ENCODE results near the gene SNAPC2.
"Not testable (repeated sequence)": the region's sequence is repeated elsewhere in the genome, so short reads cannot be mapped to it uniquely, and the experiment has no call there.

Gene SNAPC2

DNA sequence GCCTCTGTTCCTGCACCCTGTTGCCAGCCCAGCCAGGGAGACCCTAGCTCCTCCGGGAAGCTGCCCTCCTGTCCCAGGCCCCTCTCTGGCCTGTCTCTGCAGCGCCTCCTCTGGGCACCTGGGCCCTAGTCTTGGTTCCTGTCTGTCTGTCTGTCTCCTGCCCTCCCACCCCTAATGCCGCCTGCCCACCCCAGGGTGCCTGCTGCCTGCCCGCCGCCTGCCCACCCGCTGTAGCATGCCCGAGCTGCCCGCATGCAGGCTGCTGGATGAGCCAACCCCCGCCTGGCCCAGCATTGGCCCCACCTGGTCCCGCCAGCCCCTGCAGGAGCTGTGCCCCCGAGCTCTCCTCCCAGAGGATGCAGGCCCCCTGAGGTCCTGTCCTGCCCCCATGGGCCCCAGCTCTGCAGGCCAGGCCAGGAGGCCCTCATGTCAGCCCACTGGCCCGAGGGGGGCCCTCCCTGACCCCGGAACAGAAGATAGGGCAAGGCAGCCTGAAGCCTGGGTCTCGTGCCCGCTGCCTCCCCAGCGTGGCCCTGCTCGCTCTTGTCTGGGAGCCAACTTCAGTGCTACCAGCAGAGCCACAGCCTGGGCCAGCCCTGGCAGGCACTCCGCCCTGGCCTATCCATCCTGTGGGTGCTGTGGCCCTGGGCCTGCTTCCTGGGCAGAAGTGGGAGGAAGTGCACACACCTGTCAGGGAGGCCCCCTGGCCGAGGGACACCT is 11.2 kb upstream of the SNAPC2 start:
- no peak for DNase-seq (ENCODE audit: low read depth)

DNA sequence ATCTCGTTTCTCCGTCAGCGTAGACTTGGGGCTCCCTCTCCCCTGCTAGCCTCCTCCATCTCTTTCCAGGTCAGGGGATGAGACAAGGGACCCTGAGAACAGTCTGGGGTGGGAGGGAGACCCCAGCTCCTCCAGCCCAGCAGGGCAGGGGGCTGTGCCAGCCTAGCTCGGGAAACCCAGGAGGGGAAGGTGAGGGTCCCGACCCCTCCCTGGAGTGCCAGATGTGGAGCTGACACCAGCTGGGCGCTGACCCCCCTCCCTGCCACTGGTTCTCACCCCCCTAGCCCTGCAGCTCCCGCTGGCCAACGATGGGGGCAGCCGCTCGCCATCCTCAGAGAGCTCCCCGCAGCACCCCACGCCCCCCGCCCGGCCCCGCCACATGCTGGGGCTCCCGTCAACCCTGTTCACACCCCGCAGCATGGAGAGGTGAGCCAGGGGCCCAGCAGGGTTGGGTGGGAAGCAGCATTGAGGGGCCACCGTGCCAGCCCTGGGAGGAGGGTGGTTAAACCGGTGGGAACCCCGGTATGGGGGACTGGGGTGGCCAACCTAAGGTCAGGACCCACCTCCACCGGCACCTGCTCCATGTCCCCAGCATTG is 10.6 kb upstream of the SNAPC2 start:
- no peak for DNase-seq (ENCODE audit: low read depth)

DNA sequence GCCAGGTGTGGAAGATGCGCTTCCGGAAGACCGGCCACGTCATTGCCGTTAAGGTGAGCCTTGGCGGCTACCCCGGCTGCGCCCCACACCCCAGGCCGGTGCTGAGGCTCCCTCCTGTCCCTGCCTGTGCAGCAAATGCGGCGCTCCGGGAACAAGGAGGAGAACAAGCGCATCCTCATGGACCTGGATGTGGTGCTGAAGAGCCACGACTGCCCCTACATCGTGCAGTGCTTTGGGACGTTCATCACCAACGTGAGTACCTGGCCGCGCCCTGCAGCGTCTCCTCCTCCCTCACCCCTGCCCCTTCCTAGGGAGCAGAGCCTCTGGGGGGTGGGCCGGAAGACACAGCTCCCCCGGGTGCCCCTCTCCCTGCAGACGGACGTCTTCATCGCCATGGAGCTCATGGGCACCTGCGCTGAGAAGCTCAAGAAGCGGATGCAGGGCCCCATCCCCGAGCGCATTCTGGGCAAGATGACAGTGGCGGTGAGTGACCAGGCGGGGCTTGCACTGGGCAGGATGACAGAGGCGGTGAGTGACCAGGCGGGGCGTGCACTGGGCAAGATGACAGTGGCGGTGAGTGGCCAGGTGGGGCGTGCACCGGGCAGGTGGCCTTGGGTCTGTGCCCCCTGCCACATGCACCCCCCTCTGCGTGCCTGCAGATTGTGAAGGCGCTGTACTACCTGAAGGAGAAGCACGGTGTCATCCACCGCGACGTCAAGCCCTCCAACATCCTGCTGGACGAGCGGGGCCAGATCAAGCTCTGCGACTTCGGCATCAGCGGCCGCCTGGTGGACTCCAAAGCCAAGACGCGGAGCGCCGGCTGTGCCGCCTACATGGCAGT is 9.6 kb upstream of the SNAPC2 start:
- DNase-seq (ENCODE audit: low read depth), result no peak

DNA sequence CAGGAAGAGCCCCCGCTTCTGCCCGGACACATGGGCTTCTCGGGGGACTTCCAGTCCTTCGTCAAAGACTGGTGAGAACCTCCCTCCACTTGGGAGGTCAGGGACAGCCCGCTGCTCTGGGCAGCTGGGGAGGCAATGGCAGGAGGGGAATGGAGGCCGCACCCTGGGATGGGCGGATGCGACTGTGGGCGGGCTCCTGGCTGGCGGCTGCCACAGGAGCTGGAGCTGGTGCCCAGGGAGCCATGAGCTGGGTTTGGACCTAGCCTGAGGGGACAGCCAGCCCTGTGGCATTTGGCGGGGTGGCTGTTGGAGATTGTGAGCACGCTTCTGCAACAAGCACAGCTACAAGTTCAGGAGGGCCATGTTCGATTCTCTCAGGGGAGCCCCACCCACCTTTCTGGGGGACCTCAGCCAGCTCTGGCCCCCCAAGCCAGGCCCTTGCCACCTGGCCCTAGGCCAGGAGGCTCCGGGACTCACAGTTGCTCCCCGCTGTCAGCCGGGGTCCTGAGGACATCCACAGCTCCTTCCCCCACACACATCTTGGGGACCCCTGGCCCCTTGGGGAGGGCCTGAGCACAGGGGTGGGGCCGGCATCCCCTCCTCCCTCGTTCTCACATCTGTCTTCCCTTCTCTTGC is 8.5 kb upstream of the SNAPC2 start:
- DNase-seq (ENCODE audit: low read depth), result no peak

DNA sequence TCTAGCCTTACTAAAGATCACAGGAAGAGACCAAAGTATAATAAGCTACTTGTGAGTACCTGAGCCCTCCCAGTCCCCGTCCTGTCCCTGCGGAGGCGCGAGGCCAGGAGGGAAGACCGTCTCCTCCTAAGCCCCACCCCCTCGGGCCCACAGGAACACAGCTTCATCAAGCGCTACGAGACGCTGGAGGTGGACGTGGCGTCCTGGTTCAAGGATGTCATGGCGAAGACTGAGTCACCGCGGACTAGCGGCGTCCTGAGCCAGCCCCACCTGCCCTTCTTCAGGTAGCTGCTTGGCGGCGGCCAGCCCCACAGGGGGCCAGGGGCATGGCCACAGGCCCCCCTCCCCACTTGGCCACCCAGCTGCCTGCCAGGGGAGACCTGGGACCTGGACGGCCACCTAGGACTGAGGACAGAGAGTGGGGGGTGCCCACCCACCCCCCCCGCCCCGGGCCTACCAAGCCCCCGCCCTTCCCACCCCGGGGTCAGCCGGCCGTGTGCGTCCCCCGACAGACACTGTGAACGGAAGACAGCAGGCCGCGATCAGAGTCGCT is 7.9 kb upstream of the SNAPC2 start:
- DNase-seq (ENCODE audit: low read depth), result no peak

DNA sequence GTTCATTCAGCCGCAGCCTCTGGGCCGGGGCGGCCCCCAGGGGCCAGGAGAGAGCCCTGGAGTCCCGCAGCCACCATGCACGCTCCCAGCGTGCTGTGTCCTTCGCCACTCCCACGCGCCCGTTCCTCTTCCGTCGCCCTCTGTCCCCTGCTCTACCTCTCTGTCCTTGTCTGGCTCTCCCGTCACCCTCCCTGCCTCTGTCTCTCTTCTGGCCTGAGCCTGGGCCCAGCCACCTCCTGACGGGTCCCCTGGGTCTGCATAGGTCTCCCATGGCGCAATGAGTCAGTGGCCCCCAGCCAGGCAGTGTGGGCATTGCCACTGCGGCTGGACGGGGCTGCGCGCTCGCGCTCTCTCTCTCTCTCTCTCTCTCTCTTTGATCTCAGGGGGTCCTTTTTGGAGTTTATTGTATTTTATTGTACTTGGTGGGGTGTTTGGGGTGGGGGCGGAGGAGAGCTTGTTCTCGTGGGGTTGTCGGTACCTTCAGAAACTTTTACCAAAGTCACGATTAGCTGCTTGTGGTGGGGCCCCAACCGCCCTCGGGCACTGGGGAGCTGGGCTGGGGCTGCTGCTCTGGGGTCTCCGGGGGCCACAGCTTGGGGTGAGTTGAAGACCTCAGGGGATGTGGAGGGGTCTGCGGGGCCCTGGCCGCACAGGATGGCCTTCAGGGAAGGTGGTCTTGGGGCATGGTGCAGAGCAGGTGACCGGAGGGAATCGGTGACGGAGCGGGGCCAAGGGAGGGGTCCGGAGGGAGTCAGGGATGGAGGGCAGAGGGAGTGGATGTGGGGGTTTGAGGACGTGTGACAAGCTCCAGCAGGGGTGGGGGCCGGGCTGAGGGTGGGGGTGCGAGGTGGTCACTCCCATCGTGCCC is 7.2 kb upstream of the SNAPC2 start:
- no peak for DNase-seq (ENCODE audit: low read depth)

DNA sequence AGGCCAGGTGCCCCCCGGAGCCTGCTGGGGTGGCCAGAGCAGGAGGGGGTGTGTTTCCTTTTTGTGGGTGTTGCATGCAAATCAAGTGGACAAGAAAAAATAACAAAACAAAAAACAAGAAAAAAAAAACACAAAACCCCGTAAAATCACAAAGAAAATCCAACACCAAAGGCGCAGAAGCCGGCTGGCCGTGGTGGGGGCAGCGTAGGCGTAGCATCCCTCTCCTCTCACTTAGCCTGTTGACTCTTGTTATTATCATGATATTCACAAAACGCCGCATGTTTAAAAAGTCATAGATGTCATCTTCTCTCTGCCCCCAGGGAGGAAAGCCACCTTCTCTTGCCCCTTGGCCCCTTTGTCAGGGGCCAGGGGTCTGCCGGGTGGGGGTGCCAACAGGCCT is 6.5 kb upstream of the SNAPC2 start:
- DNase-seq (ENCODE audit: low read depth), result no peak

DNA sequence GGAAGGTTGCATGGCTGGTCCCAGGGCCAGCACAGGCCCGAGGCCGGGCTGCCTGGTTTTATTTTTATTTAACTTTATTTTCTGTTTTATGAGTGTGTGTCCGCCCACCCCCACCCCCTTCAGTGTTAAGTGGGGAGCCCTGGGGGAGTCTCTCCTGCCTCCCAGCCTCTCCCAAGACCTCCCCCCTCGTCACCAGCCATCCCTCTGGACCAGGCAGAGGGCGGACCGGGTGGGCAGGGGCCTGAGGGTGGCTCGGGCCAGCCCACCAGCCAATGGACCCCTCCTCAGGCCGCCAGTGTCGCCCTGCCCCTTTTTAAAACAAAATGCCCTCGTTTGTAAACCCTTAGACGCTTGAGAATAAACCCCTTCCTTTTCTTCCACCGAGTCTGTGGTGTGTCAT is 6.0 kb upstream of the SNAPC2 start:
- DNase-seq (ENCODE audit: low read depth), result no peak

DNA sequence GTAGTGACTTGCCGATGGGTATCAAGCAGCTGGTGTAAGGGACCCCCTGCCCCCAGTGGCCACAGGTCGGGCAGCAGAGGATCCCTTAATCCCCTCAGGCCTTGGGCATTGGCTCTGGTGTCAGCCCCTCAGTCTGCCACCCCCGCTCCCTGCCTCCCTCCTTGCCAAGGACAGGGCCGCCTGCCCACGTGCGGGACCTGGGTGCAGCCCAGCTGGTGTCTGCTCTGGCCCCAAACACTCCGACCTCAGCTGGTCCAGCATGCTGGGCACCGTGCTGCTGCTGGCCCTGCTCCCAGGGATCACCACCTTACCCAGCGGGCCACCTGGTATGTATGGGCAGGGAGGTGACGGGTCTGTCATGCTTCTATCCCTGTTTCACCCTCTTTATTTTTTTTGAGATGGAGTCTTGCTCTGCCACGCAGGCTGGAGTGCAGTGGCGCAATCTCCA is 5.5 kb upstream of the SNAPC2 start, which contains the start of gene TGFBR3L:
TGFBR3L (plus strand) TSS at position 233 of the 448 bp plus-strand sequence.
- DNase-seq (ENCODE audit: low read depth), result no peak

DNA sequence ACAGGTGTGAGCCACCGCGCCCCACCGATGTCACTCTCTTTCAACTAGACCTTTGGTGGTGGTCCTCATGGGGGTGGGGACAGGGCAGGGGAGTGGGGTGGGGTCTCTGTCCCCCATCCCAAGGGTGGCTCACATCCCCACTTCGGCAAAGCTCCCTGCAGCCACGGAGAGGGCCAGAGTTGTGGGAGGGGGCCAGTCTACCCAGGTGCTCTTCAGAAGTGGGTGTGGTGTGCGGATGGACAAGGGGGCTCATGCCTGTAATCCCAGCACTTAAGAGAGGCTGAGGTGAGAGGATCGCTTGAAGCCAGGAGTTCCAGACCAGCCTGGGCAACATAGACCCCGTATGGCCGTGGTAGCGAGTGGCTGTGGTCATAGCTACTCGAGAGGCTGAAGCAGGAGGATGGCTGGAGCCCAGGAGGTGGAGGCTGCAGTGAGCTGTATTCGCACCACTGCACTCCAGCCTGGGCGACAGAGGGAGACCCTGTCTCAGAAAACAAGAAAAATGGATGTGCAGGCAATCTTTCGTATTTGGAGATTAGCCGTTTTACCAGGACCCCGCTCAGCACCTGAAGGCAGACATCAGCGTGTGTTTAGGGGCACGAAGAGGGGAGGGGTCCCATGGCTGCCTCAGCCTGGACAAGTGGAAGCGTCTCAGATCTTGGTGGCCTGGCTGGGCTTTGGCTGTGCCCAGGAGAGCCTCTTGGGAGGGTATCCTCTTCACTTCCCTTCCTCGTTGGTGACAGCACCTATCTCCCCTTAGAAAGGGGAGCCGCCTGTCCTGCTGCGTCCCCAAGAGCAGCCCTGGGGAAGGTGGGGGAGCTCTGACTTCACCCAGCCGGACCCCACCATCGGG is 4.7 kb upstream of the SNAPC2 start:
- DNase-seq (ENCODE audit: low read depth), result no peak

DNA sequence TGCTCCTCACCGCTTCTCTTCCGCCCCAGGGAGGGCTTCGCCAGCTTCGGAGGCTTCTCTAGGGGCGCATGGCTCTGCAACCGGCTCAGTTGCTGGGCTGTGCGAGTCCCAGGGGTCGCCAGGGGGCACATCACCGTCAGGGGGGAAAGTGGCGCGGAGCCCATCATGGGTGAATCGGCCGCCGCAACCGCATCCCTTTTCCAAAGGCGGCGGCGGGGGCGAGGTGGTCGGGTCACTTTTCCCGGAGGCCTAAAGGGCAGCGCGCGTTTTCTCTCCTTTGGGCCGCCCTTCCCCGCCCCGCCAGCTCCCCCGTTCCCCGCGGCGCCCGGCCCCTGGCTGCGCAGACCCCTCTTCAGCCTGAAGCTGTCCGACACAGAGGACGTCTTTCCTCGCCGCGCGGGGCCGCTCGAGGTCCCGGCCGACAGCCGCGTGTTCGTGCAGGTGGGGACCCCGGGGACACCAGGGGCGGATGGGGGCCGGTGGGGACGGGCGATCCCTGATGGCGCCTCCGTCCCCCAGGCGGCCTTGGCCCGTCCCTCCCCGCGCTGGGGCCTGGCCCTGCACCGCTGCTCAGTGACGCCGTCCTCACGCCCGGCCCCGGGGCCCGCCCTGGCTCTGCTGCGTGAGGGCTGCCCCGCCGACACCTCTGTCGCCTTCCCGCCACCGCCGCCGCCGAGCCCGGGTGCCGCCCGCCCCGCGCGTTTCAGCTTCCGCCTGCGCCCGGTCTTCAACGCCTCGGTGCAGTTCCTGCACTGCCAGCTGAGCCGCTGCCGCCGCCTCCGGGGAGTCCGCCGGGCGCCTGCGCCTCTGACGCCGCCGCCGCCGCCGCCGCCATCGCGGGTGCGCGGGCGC is 3.8 kb upstream of the SNAPC2 start:
- no peak for DNase-seq (ENCODE audit: low read depth)

DNA sequence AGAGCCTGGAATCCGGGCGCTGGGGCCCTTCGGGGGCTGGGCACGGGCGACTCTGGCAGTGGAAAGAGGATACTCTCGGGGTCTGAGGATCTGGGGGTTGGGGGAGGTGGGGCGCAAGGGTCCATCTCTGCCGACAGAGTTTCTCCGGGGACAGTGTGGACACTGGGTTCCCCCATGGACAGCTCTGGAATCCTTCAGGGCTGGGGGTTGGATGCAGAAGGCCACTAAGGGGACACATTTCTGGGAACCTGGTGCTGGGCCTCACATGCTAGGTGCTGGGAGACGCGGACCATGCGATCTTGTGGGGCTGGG is 3.2 kb upstream of the SNAPC2 start:
- DNase-seq (ENCODE audit: low read depth), result no peak

DNA sequence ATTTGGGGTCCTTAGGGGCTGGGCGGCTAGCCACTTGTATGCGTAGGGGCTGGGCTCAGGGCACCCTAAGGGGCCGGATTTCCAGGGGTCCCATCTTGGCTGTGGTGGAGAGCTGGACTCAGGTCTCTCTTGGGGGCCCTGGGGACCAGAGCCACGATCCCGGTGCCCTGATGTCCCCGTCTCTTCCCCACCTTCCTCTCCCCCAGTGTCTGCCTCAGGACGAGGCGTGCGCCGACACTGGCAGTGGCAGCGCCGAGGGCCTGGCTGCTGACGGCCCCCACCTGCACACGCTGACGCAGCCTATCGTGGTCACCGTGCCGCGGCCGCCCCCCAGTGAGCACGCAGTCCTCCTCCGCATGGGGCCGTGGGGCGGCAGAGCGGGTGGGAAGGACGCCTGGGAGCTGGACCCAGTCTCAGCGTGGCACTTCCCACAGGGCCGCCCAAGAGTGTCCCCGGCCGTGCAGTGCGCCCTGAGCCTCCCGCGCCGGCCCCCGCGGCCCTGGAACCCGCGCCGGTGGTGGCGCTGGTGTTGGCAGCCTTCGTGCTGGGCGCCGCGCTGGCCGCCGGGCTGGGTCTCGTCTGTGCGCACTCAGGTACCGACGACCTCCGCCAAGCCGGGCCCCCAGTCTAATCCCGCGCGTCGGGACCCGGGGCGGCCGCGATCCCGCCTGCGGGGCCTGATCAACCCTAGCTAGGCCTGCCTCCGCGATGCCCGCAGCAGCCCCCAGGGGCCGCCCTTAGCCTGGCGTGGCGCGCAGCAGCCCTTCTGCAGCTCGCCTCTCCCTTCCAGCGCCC is 2.7 kb upstream of the SNAPC2 start:
- DNase-seq (ENCODE audit: low read depth), result no peak

DNA sequence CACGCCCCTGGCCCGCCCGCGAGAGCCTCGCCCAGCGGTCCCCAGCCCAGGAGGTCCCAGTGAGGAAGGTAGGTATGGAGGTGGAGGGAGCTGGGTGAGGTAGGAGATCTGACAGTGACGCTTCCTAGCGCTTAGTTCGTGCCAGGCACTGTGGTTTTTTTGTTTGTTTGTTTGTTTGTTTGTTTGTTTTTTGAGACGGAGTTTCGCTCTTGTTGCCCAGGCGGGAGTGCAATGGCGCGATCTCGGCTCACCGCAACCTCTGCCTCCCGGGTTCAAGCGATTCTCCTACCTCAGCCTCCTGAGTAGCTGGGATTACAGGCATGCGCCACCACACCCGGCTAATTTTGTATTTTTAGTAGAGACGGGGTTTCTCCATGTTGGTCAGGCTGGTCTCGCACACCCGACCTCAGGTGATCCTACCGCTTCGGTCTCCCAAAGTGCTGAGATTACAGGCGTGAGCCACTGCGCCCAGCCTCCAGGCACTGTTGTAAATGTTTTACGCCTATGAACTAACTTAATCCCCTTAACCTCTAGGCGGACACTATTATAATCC is 2.0 kb upstream of the SNAPC2 start:
- DNase-seq (ENCODE audit: low read depth), result not testable (repeated sequence)

DNA sequence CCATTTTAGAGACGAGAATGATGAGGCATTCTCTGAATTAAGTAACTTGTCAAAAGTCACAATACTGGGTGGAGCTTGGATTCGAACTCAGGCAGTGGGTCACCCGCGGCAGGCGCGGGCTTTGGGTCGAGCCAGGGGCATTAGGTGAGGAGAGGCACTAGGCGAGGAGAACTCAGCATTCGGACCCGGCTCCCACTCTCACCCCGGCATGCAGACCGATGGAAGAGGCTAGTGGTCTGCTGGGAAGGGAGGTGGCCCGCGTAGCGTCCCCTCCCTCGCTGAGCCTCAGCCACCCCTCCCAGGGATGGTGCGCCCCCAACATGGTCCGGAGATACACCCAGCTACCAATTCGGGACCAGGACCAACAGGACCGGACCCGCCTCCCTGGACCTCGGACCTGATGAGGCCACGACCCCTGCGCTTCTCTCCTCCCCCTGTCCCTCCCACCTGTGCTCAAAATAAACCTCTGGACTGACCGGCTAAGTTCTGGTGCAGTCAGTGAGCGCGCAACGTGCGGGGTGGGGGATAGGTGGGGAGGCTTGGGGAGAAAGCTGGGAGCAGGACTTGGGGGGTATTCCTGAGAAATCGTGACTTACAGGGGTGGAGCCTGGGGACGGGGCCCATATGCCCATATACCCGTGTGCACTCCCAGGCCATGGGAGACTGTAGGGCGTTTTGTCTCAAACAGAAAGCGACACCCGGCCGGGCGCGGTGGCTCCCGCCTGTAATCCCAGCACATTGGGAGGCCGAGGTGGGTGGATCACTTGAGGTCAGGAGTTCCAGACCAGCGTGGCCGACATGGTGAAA is 1.3 kb upstream of the SNAPC2 start:
- DNase-seq (ENCODE audit: low read depth), result no peak

DNA sequence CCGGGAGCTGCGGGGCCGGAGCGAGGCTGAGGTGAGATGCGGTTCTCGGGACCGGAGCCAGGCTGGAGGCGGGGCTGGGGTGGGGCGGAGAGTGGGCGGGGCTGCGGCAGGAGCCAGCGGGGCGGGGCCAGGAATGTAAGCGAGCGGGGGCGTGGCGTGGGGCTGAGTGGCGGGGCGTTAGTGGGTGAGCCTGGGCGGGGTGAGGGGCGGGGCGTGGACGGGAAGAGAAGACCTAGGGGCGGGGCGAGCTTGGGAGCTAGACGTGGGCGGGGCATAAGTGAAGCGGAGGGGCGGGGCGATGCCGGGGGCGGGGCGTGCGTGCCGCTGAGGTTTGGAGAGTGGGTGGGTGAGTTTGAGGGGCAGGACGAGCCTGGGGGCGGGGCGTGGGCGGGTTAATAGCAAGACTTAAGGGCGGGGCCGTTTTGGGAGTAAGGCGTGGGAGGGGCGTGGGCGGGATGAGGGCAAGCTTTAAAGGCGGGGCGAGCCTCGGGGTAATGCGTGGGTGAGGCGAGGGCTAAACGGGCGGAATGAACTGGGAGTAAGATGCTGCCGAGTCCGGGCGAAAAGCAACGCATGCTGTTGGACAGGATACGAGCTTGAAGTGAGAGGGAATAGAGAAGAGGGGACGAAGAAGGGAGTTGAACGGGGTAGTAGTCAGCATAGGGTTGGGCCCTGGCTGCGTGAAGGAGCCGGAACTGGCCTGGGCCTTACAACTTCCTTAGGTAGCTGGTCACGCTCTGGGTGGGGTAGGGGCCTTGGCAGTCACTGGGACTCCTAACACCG is 572 bp downstream of the SNAPC2 start:
- DNase-seq (ENCODE audit: low read depth), result peak; percentile 61
